ENCODE results near the gene COP1. TPM values are rescaled to one million over a fixed set of nuclear protein-coding genes. Genes with fewer than 3 reads are reported as not detected.
"Not testable (repeated sequence)": the region's sequence is repeated elsewhere in the genome, so short reads cannot be mapped to it uniquely, and the experiment has no call there.

COP1 gene
- total RNA-seq, 1 experiment from 2014 or later, result 35.8 TPM

DNA sequence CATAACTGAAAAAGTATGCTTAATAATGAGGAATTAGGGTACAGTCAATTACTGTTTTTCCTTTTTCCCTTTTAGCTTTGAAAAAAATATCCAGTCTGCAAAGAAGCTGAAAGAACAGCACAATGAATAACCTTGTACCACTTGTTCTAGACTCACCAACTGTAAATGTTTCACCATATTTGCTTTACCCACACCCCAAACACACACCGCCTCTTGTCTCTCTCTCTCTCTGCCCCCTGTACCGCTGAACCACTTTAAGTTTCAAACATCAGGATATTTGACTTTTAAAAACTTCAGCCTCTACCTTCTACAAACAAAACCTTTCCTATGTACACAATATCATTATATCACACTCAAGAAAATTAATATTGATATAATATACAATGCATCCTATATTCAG is 197.1 kb downstream of the COP1 start:
- H3K36me3 ChIP-seq (ENCODE audit: insufficient read depth, low read length, poor library complexity, severe bottlenecking), result no peaks in the 10 kb centered on the region
- intact Hi-C loops (cut with micrococcal nuclease; ENCODE audit: unreplicated experiment), result no loop called here
- no peaks in the 10 kb centered on the region for H3K27me3 ChIP-seq (replicated peaks; ENCODE audit: insufficient read depth, low read depth, low read length, poor library complexity)
- no peak for DNase-seq (ENCODE audit: low spot score)
- BruUV-seq (replicated peaks), result no TSS peak
- TF ChIP-seq, protein P1, sequence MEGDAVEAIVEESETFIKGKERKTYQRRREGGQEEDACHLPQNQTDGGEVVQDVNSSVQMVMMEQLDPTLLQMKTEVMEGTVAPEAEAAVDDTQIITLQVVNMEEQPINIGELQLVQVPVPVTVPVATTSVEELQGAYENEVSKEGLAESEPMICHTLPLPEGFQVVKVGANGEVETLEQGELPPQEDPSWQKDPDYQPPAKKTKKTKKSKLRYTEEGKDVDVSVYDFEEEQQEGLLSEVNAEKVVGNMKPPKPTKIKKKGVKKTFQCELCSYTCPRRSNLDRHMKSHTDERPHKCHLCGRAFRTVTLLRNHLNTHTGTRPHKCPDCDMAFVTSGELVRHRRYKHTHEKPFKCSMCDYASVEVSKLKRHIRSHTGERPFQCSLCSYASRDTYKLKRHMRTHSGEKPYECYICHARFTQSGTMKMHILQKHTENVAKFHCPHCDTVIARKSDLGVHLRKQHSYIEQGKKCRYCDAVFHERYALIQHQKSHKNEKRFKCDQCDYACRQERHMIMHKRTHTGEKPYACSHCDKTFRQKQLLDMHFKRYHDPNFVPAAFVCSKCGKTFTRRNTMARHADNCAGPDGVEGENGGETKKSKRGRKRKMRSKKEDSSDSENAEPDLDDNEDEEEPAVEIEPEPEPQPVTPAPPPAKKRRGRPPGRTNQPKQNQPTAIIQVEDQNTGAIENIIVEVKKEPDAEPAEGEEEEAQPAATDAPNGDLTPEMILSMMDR (conservative IDR thresholded peaks at IDR 0.05; ENCODE audit: low read depth, low read length), result no peak
- no peak for TF ChIP-seq EZH2 (IDR thresholded peaks at IDR 0.05; ENCODE audit: borderline replicate concordance, low read depth, low read length, poor library complexity, severe bottlenecking)
- ChIA-PET CTCF (no interaction called here), POLR2A (ENCODE audit: low non-redundant PET) (no interaction called here)
- H3K4me3 ChIP-seq (ENCODE audit: low read depth, low read length, poor library complexity, severe bottlenecking), result no peak overlapping the region
- no peaks in the 10 kb centered on the region for H3K4me1 ChIP-seq (ENCODE audit: insufficient read depth, low read length, poor library complexity, severe bottlenecking)
- no peak overlapping the region for H3K27ac ChIP-seq (ENCODE audit: low read depth, low read length, poor library complexity, severe bottlenecking)
- no peaks in the 10 kb centered on the region for H3K9me3 ChIP-seq (ENCODE audit: low read depth, low read length, poor library complexity, severe bottlenecking)

- POLR2A ChIA-PET (ENCODE audit: low non-redundant PET); H3K4me1 ChIP-seq (ENCODE audit: insufficient read depth, low read length, poor library complexity, severe bottlenecking); H3K36me3 ChIP-seq (ENCODE audit: insufficient read depth, low read length, poor library complexity, severe bottlenecking); intact Hi-C loops (cut with micrococcal nuclease; ENCODE audit: unreplicated experiment); BruUV-seq (replicated peaks); H3K27ac ChIP-seq (ENCODE audit: low read depth, low read length, poor library complexity, severe bottlenecking); DNase-seq (ENCODE audit: low spot score); H3K9me3 ChIP-seq (ENCODE audit: low read depth, low read length, poor library complexity, severe bottlenecking); CTCF ChIA-PET; H3K4me3 ChIP-seq (ENCODE audit: low read depth, low read length, poor library complexity, severe bottlenecking); H3K27me3 ChIP-seq (replicated peaks; ENCODE audit: insufficient read depth, low read depth, low read length, poor library complexity): not testable (repeated sequence)
Measured at GRCh38 chr1:176007756-176008389, 199.2 kb downstream of the COP1 start.

- H3K9me3 ChIP-seq (ENCODE audit: low read depth, low read length, poor library complexity, severe bottlenecking); POLR2A ChIA-PET (ENCODE audit: low non-redundant PET); intact Hi-C loops (cut with micrococcal nuclease; ENCODE audit: unreplicated experiment); H3K36me3 ChIP-seq (ENCODE audit: insufficient read depth, low read length, poor library complexity, severe bottlenecking); H3K4me1 ChIP-seq (ENCODE audit: insufficient read depth, low read length, poor library complexity, severe bottlenecking); CTCF ChIA-PET; H3K27ac ChIP-seq (ENCODE audit: low read depth, low read length, poor library complexity, severe bottlenecking); H3K27me3 ChIP-seq (replicated peaks; ENCODE audit: insufficient read depth, low read depth, low read length, poor library complexity); BruUV-seq (replicated peaks); H3K4me3 ChIP-seq (ENCODE audit: low read depth, low read length, poor library complexity, severe bottlenecking); DNase-seq (ENCODE audit: low spot score): not testable (repeated sequence)
Measured at GRCh38 chr1:175994660-175995059, 212.4 kb downstream of the COP1 start.

DNA sequence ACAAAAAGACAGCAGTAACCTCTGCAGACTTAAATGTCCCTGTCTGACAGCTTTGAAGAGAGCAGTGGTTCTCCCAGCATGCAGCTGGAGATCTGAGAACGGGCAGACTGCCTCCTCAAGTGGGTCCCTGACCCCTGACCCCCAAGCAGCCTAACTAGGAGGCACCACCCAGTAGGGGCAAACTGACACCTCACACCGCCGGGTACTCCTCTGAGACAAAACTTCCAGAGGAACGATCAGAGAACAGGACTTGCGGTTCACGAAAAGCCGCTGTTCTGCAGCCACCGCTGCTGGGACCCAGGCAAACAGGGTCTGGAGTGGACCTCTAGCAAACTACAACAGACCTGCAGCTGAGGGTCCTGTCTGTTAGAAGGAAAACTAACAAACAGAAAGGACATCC is 214.3 kb downstream of the COP1 start:
- H3K9me3 ChIP-seq (ENCODE audit: low read depth, low read length, poor library complexity, severe bottlenecking); H3K4me3 ChIP-seq (ENCODE audit: low read depth, low read length, poor library complexity, severe bottlenecking); CTCF ChIA-PET; H3K27me3 ChIP-seq (replicated peaks; ENCODE audit: insufficient read depth, low read depth, low read length, poor library complexity); DNase-seq (ENCODE audit: low spot score); intact Hi-C loops (cut with micrococcal nuclease; ENCODE audit: unreplicated experiment); H3K4me1 ChIP-seq (ENCODE audit: insufficient read depth, low read length, poor library complexity, severe bottlenecking); H3K36me3 ChIP-seq (ENCODE audit: insufficient read depth, low read length, poor library complexity, severe bottlenecking); BruUV-seq (replicated peaks); POLR2A ChIA-PET (ENCODE audit: low non-redundant PET); H3K27ac ChIP-seq (ENCODE audit: low read depth, low read length, poor library complexity, severe bottlenecking): not testable (repeated sequence)

- H3K4me1 ChIP-seq (ENCODE audit: insufficient read depth, low read length, poor library complexity, severe bottlenecking); POLR2A ChIA-PET (ENCODE audit: low non-redundant PET); H3K27ac ChIP-seq (ENCODE audit: low read depth, low read length, poor library complexity, severe bottlenecking); intact Hi-C loops (cut with micrococcal nuclease; ENCODE audit: unreplicated experiment); DNase-seq (ENCODE audit: low spot score); BruUV-seq (replicated peaks); H3K9me3 ChIP-seq (ENCODE audit: low read depth, low read length, poor library complexity, severe bottlenecking); H3K4me3 ChIP-seq (ENCODE audit: low read depth, low read length, poor library complexity, severe bottlenecking); CTCF ChIA-PET; H3K27me3 ChIP-seq (replicated peaks; ENCODE audit: insufficient read depth, low read depth, low read length, poor library complexity); H3K36me3 ChIP-seq (ENCODE audit: insufficient read depth, low read length, poor library complexity, severe bottlenecking): not testable (repeated sequence)
Measured at GRCh38 chr1:175992202-175992601, 214.9 kb downstream of the COP1 start.

Data from A673 (cell line).